PC-3 (cell line): ENCODE results near the gene MDM4.
"Not testable (repeated sequence)": the region's sequence is repeated elsewhere in the genome, so short reads cannot be mapped to it uniquely, and the experiment has no call there.

Source experiments
- EZH2 ChIP-seq: fragments of 300-600 bp; sonication (generic); IDR thresholded peaks from one replicate; pipeline ENCODE4 v1.6.1; 2017; ENCODE audit warnings: antibody characterized with exemption, mild to moderate bottlenecking, low read length; ENCODE audit not compliant: unreplicated experiment
- EZH2phosphoT487 ChIP-seq: fragments of 300-600 bp; sonication (generic); IDR thresholded peaks from 2 replicates; pipeline ENCODE4 v1.6.1; 2018; ENCODE audit warnings: mild to moderate bottlenecking, antibody characterized with exemption, low read length, borderline replicate concordance
- TF ChIP-seq, protein P1 (sequence below): fragments of 300-600 bp; sonication (generic); conservative IDR thresholded peaks from 2 replicates; pipeline ENCODE4 v1.5.1; 2017; ENCODE audit warnings: antibody characterized with exemption, low read depth, mild to moderate bottlenecking, low read length

DNA sequence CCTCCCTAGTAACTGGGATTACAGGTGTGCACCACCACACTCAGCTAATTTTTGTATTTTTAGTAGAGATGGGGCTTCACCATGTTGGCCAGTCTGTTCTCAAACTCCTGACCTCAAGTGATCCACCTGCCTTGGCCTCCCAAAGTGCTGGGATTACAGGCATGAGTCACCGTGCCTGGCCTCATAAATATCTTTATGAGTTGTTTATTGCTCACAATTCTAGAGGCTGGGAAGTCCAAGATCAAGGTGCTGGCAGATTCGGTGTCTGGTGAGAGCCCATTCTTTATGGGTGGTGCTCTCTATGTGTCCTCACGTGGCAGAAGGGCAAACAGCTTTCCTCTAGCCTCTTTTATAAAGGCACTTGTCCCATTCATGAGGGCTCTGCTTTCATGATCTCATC is 53.8 kb downstream of the MDM4 start:
- TF ChIP-seq, protein P1, sequence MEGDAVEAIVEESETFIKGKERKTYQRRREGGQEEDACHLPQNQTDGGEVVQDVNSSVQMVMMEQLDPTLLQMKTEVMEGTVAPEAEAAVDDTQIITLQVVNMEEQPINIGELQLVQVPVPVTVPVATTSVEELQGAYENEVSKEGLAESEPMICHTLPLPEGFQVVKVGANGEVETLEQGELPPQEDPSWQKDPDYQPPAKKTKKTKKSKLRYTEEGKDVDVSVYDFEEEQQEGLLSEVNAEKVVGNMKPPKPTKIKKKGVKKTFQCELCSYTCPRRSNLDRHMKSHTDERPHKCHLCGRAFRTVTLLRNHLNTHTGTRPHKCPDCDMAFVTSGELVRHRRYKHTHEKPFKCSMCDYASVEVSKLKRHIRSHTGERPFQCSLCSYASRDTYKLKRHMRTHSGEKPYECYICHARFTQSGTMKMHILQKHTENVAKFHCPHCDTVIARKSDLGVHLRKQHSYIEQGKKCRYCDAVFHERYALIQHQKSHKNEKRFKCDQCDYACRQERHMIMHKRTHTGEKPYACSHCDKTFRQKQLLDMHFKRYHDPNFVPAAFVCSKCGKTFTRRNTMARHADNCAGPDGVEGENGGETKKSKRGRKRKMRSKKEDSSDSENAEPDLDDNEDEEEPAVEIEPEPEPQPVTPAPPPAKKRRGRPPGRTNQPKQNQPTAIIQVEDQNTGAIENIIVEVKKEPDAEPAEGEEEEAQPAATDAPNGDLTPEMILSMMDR = not testable (repeated sequence)
- TF ChIP-seq EZH2, EZH2phosphoT487: not testable (repeated sequence)
